Dendritic cell treated with granulocyte-macrophage colony-stimulating factor and Interleukin-4, amounts not matched to agents 40 ng/mL and 50 ng/mL, for 4 days (primary cell): Measurements from ENCODE around the gene DNMT3A.
A peak's percentile ranks its signal among the peaks of the same experiment; 100 is the strongest.

ENCODE experiments used
- H3K27ac Mint-ChIP-seq: one replicate; pipeline ENCODE4 v1.8.0; 2022; ENCODE audit warnings: mild to moderate bottlenecking, mixed read lengths
- H3K27me3 Mint-ChIP-seq: one replicate; pipeline ENCODE4 v1.8.0; 2022; ENCODE audit warnings: mild to moderate bottlenecking, mixed read lengths
- H3K36me3 Mint-ChIP-seq: one replicate; pipeline ENCODE4 v1.8.0; 2022; ENCODE audit warnings: low read depth, mixed read lengths
- H3K4me1 Mint-ChIP-seq: one replicate; pipeline ENCODE4 v1.8.0; 2022; ENCODE audit warnings: low read depth, mixed read lengths
- H3K4me3 Mint-ChIP-seq: one replicate; pipeline ENCODE4 v1.8.0; 2022; ENCODE audit warnings: mild to moderate bottlenecking, moderate library complexity, mixed read lengths
- H3K9me3 Mint-ChIP-seq: one replicate; pipeline ENCODE4 v1.8.0; 2022; ENCODE audit warnings: mixed read lengths
- intact Hi-C: fragments of 100-400 bp; cut with micrococcal nuclease; formaldehyde crosslinking; loops from one replicate; pipeline ENCODE4 v1.15.0; 2022

DNMT3A gene

DNA sequence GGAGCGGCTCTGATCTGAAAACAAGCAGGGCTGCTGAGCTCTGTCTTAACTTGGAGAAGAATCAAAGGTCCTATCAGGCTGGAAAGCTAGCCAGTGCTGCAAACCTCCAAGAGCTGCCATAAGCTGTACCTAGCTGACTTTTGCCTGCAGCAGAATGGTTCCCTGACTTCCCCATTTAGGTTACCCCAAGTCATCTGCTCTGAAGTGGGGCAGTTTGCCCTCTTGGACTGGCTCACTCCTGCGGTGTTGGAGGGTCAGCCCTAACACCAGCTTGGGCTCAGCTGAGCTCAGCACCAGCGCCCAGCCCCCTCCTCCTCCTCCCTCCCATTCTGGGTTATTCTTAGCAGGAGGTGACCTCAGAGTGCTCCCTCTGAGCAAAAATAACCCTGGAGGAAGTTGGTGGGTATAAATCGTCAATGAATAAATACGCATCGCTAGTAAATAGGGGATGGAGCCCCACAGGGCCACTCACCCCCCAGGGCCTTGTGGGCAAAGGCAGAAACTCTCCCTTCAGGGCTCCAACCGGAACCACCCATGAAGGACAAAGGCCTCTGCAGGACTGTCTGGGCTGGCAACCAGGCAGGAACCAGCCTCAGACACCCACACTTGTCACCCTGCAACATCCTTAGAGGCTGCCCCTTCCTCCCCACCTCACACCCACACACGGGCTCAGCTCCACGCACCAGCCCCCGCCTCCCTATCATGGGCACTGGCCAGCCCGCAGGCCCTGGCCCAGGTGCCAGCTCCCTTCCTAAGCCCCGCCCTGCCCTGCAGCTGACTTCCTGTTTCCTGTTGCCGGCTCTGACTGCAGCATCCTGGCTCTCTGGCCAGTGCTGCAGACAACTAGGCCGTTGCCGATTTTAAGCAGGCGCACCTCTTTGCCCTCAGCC lies 46.9 kb downstream of the DNMT3A start:
- no peaks in the 10 kb centered on the region for H3K9me3 Mint-ChIP-seq
- H3K27ac Mint-ChIP-seq, result peak overlapping the region; percentile 84
- peaks cover 8% of the 10 kb centered on the region for H3K27me3 Mint-ChIP-seq
- H3K4me3 Mint-ChIP-seq, result peak overlapping the region; percentile 37
- peaks cover 67% of the 10 kb centered on the region for H3K4me1 Mint-ChIP-seq
- H3K36me3 Mint-ChIP-seq, result peaks cover 67% of the 10 kb centered on the region
- intact Hi-C loops, result no loop called here

GRCh38 chr2:25293958-25294562 lies 47.7 kb downstream of the DNMT3A start:
- intact Hi-C loops, result no loop called here
- H3K36me3 Mint-ChIP-seq, result peaks cover 60% of the 10 kb centered on the region
- H3K4me3 Mint-ChIP-seq, result no peak overlapping the region
- H3K4me1 Mint-ChIP-seq, result peaks cover 66% of the 10 kb centered on the region
- peaks cover 8% of the 10 kb centered on the region for H3K27me3 Mint-ChIP-seq
- H3K9me3 Mint-ChIP-seq, result no peaks in the 10 kb centered on the region
- peak overlapping the region; percentile 84 for H3K27ac Mint-ChIP-seq

GRCh38 chr2:25293145-25293544 lies 48.6 kb downstream of the DNMT3A start:
- Mint-ChIP-seq H3K4me3 (no peak overlapping the region), H3K27ac (no peak overlapping the region)

GRCh38 chr2:25292408-25292807 lies 49.3 kb downstream of the DNMT3A start:
- peaks cover 60% of the 10 kb centered on the region for H3K4me1 Mint-ChIP-seq
- H3K27me3 Mint-ChIP-seq, result peaks cover 8% of the 10 kb centered on the region
- H3K4me3 Mint-ChIP-seq, result no peak overlapping the region
- H3K36me3 Mint-ChIP-seq, result peaks cover 52% of the 10 kb centered on the region
- no peaks in the 10 kb centered on the region for H3K9me3 Mint-ChIP-seq
- no peak overlapping the region for H3K27ac Mint-ChIP-seq
- intact Hi-C loops, result no loop called here

More at GRCh38 chr2:25293145-25293544, 48.6 kb downstream of the DNMT3A start:
- intact Hi-C loops, result no loop called here
- H3K9me3 Mint-ChIP-seq, result no peaks in the 10 kb centered on the region
- peaks cover 56% of the 10 kb centered on the region for H3K36me3 Mint-ChIP-seq
- H3K4me1 Mint-ChIP-seq, result peaks cover 63% of the 10 kb centered on the region
- peaks cover 8% of the 10 kb centered on the region for H3K27me3 Mint-ChIP-seq

DNA sequence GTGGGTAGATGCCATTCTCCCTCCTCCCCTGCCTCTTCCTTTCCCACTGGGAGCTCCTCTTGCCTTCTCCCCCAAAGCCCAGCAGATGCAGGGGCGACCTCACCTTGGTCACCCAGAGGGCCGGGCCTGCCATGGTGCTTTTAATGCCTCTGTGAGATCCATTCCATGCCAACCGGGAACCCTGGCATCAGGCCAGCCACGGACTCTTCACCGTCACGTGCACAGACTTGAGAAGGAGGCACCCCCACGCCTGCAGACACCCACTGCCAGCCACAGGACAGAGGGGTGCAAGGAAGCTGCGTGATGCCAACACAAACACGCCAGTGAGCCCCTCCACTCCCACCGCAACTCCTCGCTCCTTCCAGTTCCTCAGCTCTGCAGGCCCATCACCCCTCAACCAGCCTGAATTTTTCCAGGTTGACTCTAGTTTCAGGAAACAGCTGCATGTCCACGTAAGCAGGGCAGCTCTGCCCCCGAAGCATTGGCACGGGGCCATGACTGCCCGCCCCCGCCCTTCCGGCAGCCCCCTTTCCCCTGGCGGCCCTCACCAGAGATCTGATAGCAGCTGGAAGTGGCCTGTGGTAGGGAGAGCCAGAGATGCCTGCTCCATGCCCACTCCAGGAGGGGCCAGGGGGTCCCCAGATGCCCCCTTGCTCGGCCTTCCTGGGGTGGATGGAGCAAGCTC lies 50.8 kb downstream of the DNMT3A start:
- no peaks in the 10 kb centered on the region for H3K9me3 Mint-ChIP-seq
- H3K36me3 Mint-ChIP-seq, result peaks cover 38% of the 10 kb centered on the region
- peaks cover 51% of the 10 kb centered on the region for H3K4me1 Mint-ChIP-seq
- no peak overlapping the region for H3K4me3 Mint-ChIP-seq
- intact Hi-C loops, result no loop called here
- peak overlapping the region; percentile 55 for H3K27ac Mint-ChIP-seq
- peaks cover 8% of the 10 kb centered on the region for H3K27me3 Mint-ChIP-seq

- no peak overlapping the region for H3K4me3 Mint-ChIP-seq
- H3K27ac Mint-ChIP-seq, result peak overlapping the region; percentile 62
- H3K27me3 Mint-ChIP-seq, result peaks cover 6% of the 10 kb centered on the region
- H3K36me3 Mint-ChIP-seq, result peaks cover 52% of the 10 kb centered on the region
- H3K4me1 Mint-ChIP-seq, result peaks cover 41% of the 10 kb centered on the region
- intact Hi-C loops, result no loop called here
- H3K9me3 Mint-ChIP-seq, result no peaks in the 10 kb centered on the region
Observed at GRCh38 chr2:25286723-25287483, 54.8 kb downstream of the DNMT3A start.

- Mint-ChIP-seq H3K4me1 (peaks cover 36% of the 10 kb centered on the region), H3K4me3 (no peak overlapping the region), H3K36me3 (peaks cover 55% of the 10 kb centered on the region), H3K27ac (peak overlapping the region; percentile 62), H3K9me3 (no peaks in the 10 kb centered on the region), H3K27me3 (peaks cover 3% of the 10 kb centered on the region)
- intact Hi-C loops, result no loop called here
Observed at GRCh38 chr2:25286025-25286400, 55.7 kb downstream of the DNMT3A start.

DNA sequence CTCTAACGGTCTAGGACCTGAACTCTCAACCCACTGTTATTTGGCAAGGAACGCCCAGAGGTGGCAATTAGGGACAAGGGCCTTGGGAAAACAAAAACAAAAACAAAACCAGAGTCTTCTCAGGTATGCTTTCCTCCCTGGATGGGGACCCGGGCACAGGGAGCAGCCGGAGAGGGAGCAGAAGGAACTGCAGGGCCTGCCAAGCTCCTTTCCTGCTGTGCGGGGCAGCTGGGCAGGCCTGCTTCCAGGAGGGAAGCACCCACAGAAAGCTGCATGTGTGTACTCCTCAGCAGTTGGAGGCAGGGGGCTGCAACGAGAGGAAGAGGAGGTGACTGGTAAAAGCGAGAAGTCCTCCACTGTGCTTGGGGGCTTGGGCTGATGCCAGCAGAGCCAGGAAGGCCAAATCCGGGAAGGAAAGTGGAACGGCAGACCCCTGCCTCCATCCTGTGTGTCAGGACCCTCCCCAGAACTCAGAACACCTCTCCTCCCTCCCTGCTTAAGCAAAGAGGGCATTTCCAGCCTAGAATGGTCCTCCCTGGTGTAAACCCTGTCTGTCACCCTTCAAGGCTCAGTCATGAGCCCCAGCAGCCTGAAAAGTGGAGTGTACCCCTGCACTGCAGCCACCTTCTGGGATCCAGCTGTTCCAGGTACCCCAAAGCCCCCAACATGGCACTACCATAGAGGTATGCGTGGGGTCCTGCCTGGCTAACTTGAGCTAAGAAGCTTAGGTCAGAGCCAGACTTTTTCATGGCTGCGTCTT lies 56.3 kb downstream of the DNMT3A start:
- Mint-ChIP-seq H3K4me3 (no peak overlapping the region), H3K9me3 (no peaks in the 10 kb centered on the region), H3K27ac (peak overlapping the region; percentile 62), H3K4me1 (peaks cover 36% of the 10 kb centered on the region), H3K36me3 (peaks cover 53% of the 10 kb centered on the region), H3K27me3 (no peaks in the 10 kb centered on the region)
- intact Hi-C loops, result no loop called here

DNA sequence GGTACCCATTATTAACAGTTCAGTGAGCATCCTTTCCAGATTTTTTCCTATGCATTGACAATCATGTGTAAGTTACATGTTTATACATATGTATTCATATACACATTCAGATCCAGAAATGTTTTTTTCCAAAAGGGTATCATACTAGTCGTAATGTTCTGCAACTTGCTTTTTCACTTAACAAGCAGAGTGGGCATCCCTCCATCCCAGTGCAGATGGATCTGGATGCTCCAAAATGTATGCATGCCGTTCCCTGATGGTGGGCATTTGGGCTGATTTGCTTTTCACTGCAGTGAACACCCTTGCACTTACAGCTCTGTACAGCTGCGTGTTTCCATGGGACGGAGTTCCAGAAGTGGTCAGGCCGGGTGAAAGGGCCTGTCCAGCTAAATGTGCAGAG lies 57.0 kb downstream of the DNMT3A start:
- no peaks in the 10 kb centered on the region for H3K27me3 Mint-ChIP-seq
- no peak overlapping the region for H3K4me3 Mint-ChIP-seq
- H3K36me3 Mint-ChIP-seq, result peaks cover 56% of the 10 kb centered on the region
- H3K9me3 Mint-ChIP-seq, result no peaks in the 10 kb centered on the region
- intact Hi-C loops, result no loop called here
- H3K4me1 Mint-ChIP-seq, result peaks cover 40% of the 10 kb centered on the region
- no peak overlapping the region for H3K27ac Mint-ChIP-seq

GRCh38 chr2:25283921-25284320 lies 57.8 kb downstream of the DNMT3A start:
- intact Hi-C loops, result no loop called here
- Mint-ChIP-seq H3K9me3 (no peaks in the 10 kb centered on the region), H3K36me3 (peaks cover 55% of the 10 kb centered on the region), H3K4me3 (no peak overlapping the region), H3K27ac (no peak overlapping the region), H3K27me3 (no peaks in the 10 kb centered on the region), H3K4me1 (peaks cover 43% of the 10 kb centered on the region)

DNA sequence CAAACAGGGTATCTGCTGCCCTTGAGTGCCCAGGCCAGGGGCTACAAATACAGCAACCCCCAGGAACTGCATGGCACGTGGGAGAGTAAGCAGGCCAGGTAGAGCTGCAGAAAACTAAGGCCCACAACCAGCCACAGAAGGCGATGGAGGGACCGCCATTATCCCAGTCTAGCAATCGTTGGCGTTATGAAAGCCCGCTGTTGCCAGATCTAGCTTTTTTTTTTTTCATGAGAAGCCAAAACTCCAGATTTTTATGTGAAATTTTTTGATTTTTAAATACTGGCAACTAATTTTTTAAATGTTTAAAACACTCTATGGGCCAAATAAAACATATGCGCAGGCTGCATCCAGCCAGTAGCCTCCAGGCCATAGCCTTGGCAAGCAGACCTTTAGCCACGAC lies 59.8 kb downstream of the DNMT3A start:
- intact Hi-C loops, result no loop called here
- peaks cover 55% of the 10 kb centered on the region for H3K4me1 Mint-ChIP-seq
- H3K36me3 Mint-ChIP-seq, result peaks cover 50% of the 10 kb centered on the region

DNA sequence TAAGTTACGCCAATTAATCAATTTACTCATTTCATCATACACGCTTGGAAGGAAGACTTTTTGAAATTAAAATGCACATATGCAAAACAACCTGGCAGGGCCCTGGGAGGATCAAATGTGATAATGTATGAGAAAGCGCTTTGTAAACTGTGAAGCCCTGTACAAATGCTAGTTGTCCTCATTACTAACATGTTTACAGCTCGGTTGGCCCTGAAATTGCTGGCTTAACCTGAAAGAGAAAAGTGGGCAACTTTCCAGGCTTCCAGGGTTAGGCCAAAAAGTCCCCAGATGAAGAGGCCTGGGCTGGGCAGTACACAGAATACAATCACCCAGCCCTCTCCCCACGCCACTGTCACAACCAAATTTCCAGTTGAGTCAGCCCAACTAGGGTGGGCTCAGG lies 60.2 kb downstream of the DNMT3A start:
- Mint-ChIP-seq H3K27me3 (no peaks in the 10 kb centered on the region), H3K4me3 (no peak overlapping the region), H3K36me3 (peaks cover 50% of the 10 kb centered on the region), H3K9me3 (no peaks in the 10 kb centered on the region), H3K27ac (no peak overlapping the region), H3K4me1 (peaks cover 58% of the 10 kb centered on the region)
- intact Hi-C loops, result no loop called here

More for the DNA sequence above, 59.8 kb downstream of the DNMT3A start:
- no peak overlapping the region for H3K4me3 Mint-ChIP-seq
- no peaks in the 10 kb centered on the region for H3K27me3 Mint-ChIP-seq
- no peak overlapping the region for H3K27ac Mint-ChIP-seq
- no peaks in the 10 kb centered on the region for H3K9me3 Mint-ChIP-seq

DNA sequence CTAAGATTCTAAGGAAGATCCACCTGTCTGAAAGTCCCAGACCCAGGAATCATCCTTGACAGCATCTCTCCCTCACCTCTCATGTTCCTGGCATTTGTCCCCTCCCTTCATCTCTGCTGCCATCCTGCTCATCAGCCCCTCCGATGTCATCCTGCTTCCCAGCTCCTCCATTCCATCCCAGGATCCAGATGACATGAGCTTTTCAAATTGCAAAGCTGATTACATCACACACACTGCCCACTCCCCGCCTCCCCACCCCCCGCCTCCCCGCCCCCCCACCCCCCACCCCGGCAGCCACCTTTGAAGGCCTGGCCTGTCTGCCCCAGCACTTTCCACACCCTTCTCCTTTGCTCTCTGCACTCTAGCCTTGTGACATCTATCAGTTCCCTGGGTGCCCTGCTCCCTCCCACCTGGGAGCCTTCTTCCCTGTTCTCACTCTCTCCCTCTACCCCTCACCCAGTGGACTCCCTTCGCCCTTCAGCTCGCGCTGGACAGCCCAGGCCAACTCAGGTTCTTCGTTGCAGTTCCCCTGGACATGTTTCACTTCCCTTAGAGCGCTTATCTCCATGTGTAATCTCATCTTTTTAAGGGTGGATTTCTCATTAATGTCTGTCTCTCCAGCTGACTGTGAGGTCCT lies 61.6 kb downstream of the DNMT3A start:
- H3K27me3 Mint-ChIP-seq, result no peaks in the 10 kb centered on the region
- no peaks in the 10 kb centered on the region for H3K9me3 Mint-ChIP-seq
- peak overlapping the region; percentile 40 for H3K4me3 Mint-ChIP-seq
- H3K36me3 Mint-ChIP-seq, result peaks cover 47% of the 10 kb centered on the region
- H3K4me1 Mint-ChIP-seq, result peaks cover 56% of the 10 kb centered on the region
- intact Hi-C loops, result no loop called here
- H3K27ac Mint-ChIP-seq, result peak overlapping the region; percentile 89
